Thyroid gland (tissue), 4 donors: ENCODE results near the gene MXD4. TPM values are rescaled to one million over a fixed set of nuclear protein-coding genes. Genes with fewer than 3 reads are reported as not detected.

Experiments used
- DNase-seq, 2 donors: peaks; one replicate each; pipeline ENCODE4 v3.0.0-alpha.2; 2019
- H3K27ac ChIP-seq, 3 donors: fragments of 200-600 bp; sonication (generic); 1 replicate in 2 of 3; 2 replicates in 1 of 3; pipeline ENCODE4 v1.5.1; 2016 to 2019; ENCODE audit warnings: mild to moderate bottlenecking in 1 of 3, moderate library complexity in 1 of 3
- H3K27me3 ChIP-seq: fragments of 200-600 bp; sonication (generic); one replicate; pipeline ENCODE4 v1.5.1; 2019
- H3K36me3 ChIP-seq, 2 donors: fragments of 200-600 bp; sonication (generic); one replicate each; pipeline ENCODE4 v1.5.1; 2016 to 2019
- H3K4me1 ChIP-seq, 2 donors: fragments of 200-600 bp; sonication (generic); one replicate each; pipeline ENCODE4 v1.5.1; 2017 to 2019
- H3K4me3 ChIP-seq, 3 donors: fragments of 200-600 bp; sonication (generic); replicated peaks in 1 of 3; 1 replicate in 2 of 3; 2 replicates in 1 of 3; pipeline ENCODE4 v1.5.1; 2016; ENCODE audit warnings: mild to moderate bottlenecking in 1 of 3
- H3K9me3 ChIP-seq: fragments of 200-600 bp; sonication (generic); one replicate; pipeline ENCODE4 v1.5.1; 2017
- CTCF ChIP-seq, 6 experiments: fragments of 200-600 bp in 3 of 6; fragments of 450-650 bp in 3 of 6; sonication (generic) in 3 of 6; IDR thresholded peaks; one replicate each; pipeline ENCODE4 v1.5.1; 2016 to 2019; ENCODE audit warnings: antibody characterized with exemption in 6 of 6, mild to moderate bottlenecking in 2 of 6, inconsistent platforms in 1 of 6, moderate library complexity in 1 of 6
- POLR2A ChIP-seq, 2 donors: fragments of 450-650 bp; IDR thresholded peaks; one replicate each; pipeline ENCODE4 v1.6.1; 2017; ENCODE audit warnings: antibody characterized with exemption in 2 of 2, mild to moderate bottlenecking in 2 of 2, moderate library complexity in 1 of 2
- WGBS, 2 donors: methylation state at CpG; one replicate each; pipeline ENCODE4 v1.1.5; 2017; 5-methylcytosine and 5-hydroxymethylcytosine counted together
- intact Hi-C: fragments of 100-400 bp; cut with DNase I; formaldehyde crosslinking; loops from one replicate; pipeline ENCODE4 v1.15.1; 2023
- total RNA-seq, 4 donors: library from RNA; depleted of rRNA; stranded (reverse); fragments of >200 nt; gene quantifications; one replicate each; pipeline ENCODE4 v1.2.3, GENCODE V29; 2016

Gene MXD4
- total RNA-seq, 4 donors from 2014 or later: 48.1 to 102 (median 61.9) TPM

DNA sequence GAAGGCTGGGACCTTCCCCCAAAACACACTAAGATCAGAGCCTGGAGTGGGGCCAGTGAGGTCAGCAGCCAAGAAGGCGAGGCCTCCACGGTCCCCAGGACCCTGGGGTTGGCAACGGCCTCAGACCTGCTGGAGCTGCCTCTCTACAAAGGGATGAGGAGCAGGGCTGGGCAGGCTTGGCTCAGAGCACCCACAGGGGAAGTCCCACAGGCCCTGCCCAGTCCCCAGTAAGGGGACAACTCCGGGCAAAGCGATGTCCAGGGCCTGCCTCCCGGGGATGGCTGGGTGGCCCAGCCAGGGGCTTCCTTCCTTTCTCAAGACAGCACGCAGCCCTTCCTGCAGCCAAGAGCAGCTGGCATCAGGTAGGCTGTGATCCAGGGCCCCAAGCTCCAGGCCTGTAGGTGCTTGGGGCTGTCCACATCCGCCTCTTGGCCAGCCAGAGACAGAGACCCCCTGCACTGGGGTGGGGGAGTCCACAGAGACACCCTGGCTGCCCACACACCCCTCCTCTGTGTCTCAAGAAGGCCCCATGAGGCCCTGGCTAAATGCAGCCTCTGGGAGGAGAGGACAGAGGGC lies 5.7 kb downstream of the MXD4 start:
- WGBS, 2 donors: 33 to 34% methylated on average over 3 to 5 of the region's 8 CpGs
- Histone ChIP-seq H3K9me3 (no peaks in the 10 kb centered on the region), H3K4me3 (peak overlapping the region in 1 of 3 donors; percentile 3), H3K27me3 (no peaks in the 10 kb centered on the region), H3K4me1 (peaks cover 62 to 65% of the 10 kb centered on the region in 2 donors), H3K36me3 (peaks cover 23 to 30% of the 10 kb centered on the region in 2 donors), H3K27ac (peak overlapping the region; percentile 73 to 96 (median 91))
- intact Hi-C loops: no loop called here
- TF ChIP-seq CTCF (IDR thresholded peaks at IDR 0.05) (no peak), POLR2A (IDR thresholded peaks at IDR 0.05) (no peak)
- DNase-seq: peak; percentile 77 to 79

- Histone ChIP-seq H3K4me1 (peaks cover 58 to 62% of the 10 kb centered on the region in 2 donors), H3K36me3 (peaks cover 29 to 36% of the 10 kb centered on the region in 2 donors), H3K9me3 (no peaks in the 10 kb centered on the region), H3K27ac (peak overlapping the region; percentile 73 to 96 (median 91)), H3K27me3 (no peaks in the 10 kb centered on the region), H3K4me3 (peak overlapping the region in 1 of 3 donors; percentile 3)
- TF ChIP-seq POLR2A (IDR thresholded peaks at IDR 0.05): no peak
- no peak for TF ChIP-seq CTCF (IDR thresholded peaks at IDR 0.05)
- peak; percentile 69 to 76 for DNase-seq
- WGBS, 2 donors: 14 to 19% methylated on average over 4 to 15 of the region's 18 CpGs
- intact Hi-C loops: no loop called here
Observed at GRCh38 chr4:2255501-2256155, 6.3 kb downstream of the MXD4 start.

- H3K36me3 ChIP-seq: peaks cover 36 to 44% of the 10 kb centered on the region in 2 donors
- H3K4me1 ChIP-seq: peaks cover 50 to 54% of the 10 kb centered on the region in 2 donors
- no peak overlapping the region for H3K4me3 ChIP-seq
- no peaks in the 10 kb centered on the region for H3K9me3 ChIP-seq
- peak overlapping the region; percentile 73 to 96 (median 91) for H3K27ac ChIP-seq
- no peak for DNase-seq
- TF ChIP-seq POLR2A (IDR thresholded peaks at IDR 0.05) (no peak), CTCF (IDR thresholded peaks at IDR 0.05) (no peak)
- no peaks in the 10 kb centered on the region for H3K27me3 ChIP-seq
- intact Hi-C loops: no loop called here
- 83 to 86% methylated on average over 31 to 32 of the region's 32 CpGs for WGBS, 2 donors
Observed at GRCh38 chr4:2254665-2255500, 7.0 kb downstream of the MXD4 start.

DNA sequence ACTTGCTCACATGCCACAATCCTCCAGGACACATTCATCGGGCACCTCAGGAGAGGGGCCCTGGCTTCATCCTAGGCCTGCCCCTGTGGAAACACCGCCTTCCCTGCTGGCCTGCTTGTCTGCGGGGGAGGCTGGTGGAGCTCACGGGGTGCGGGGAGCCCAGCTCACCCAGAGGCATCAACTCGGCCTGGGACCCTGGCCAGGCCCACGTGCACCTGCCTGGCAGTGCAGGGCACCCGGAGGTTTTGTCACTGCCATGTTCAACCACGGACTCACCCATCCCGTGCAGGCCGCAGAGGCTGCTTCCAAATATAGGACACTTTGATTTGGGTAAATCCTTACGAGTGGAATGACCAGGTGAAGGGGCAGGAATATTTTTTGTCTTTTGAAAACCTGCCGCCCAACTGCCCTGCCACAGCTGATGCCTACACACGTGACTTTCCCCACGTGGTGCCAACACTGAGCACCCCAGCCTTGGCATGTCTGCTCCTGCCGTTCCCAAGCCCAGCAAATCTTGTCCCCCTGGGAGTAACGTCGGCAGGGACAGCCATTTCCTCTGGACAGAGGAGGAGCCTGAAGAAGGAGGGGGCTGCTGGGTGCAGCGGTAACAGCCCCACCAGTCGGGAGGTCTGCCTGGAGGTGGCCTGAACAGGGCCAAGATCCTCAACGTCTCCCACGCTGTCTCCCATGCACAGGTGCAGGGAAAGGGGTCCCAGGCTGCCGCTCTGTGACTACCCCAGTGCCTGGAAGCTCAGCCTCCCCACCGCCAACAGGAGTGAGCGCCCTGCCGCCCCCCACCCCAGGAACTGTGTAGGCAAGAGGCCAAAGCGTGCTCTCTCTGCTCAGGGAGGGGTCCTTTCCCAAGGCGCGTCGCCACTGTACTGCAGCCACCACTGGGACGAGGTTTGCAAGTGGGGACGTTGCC lies 8.5 kb downstream of the MXD4 start:
- Histone ChIP-seq H3K9me3 (no peaks in the 10 kb centered on the region), H3K27ac (no peak overlapping the region), H3K4me1 (peaks cover 36 to 40% of the 10 kb centered on the region in 2 donors), H3K36me3 (peaks cover 48 to 58% of the 10 kb centered on the region in 2 donors), H3K4me3 (no peak overlapping the region), H3K27me3 (no peaks in the 10 kb centered on the region)
- DNase-seq: peak in 1 of 2 donors; percentile 2
- intact Hi-C loops: no loop called here
- TF ChIP-seq POLR2A (IDR thresholded peaks at IDR 0.05): no peak
- no peak for TF ChIP-seq CTCF (IDR thresholded peaks at IDR 0.05)
- WGBS, 2 donors: 80 to 85% methylated on average over 24 to 26 of the region's 32 CpGs
